GM12891 (cell line): ENCODE data around the gene ANO2.

Experiments
- POLR2A ChIP-seq: IDR thresholded peaks from 2 replicates; pipeline ENCODE4 v1.6.1; 2011; ENCODE audit warnings: low read depth, low read length, control low read depth
- POLR2AphosphoS5 ChIP-seq: IDR thresholded peaks from 2 replicates; pipeline ENCODE4 v1.6.1; 2011; ENCODE audit warnings: low read depth, low read length, control low read depth
- TAF1 ChIP-seq: IDR thresholded peaks from 2 replicates; pipeline ENCODE4 v1.6.1; 2011; ENCODE audit warnings: low read depth, low read length, control low read depth

GRCh38 chr12:5661811-5662210, 283.2 kb downstream of the ANO2 start:
- TF ChIP-seq POLR2A (no peak), POLR2AphosphoS5 (no peak), TAF1 (no peak)
